AG09319 (cell line): ENCODE results near the gene IRF1.

ENCODE experiments used
- DNase-seq: peaks from one replicate; pipeline ENCODE4 v3.0.0-alpha.2; 2010; ENCODE audit warnings: low read depth; ENCODE audit errors: extremely low read depth
- TF ChIP-seq, protein P1 (sequence below): IDR thresholded peaks from 2 replicates; pipeline ENCODE4 v1.5.1; 2011; ENCODE audit warnings: low read depth, mild to moderate bottlenecking, inconsistent platforms, low read length, moderate library complexity

The IRF1 gene

DNA sequence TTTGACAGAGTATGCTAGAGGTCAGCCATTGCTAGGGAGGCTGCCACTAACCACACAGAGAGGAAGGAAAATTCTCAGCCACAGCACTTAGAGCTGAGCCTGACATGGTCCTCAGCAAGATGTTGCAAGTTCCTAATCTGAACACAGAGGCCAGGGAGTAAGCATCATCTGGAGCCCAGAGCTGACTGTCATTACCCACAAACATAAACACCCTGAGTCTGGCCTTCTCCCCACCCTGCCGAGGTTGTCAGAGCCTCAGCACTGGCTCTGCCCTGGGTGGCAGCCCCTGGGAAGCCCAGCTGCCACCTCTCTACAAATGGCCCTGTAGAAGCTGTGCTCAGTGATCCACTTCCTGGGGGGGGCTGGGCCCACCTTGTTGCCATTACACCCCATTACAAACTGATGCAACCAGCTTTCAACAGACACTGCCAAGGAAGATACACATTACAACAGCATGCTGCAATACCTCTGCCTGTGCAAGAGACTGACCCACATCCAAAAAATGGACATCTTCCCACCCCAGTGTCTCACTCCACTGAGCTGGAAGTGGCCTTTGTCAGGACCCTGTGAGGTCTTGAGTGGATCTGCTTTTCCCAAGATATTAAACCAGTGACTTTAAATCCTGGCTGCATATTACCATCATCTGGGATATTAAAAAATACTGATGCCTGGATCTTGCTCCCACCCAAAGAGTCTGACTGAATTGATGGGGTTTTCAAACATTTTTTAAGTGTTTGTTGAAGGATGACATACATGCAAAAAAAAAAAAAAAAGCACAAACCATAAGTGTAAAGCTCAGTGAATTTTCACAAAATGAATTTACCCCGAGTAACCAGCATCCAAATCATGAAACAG, 33.0 kb downstream of the IRF1 start:
- TF ChIP-seq, protein P1, sequence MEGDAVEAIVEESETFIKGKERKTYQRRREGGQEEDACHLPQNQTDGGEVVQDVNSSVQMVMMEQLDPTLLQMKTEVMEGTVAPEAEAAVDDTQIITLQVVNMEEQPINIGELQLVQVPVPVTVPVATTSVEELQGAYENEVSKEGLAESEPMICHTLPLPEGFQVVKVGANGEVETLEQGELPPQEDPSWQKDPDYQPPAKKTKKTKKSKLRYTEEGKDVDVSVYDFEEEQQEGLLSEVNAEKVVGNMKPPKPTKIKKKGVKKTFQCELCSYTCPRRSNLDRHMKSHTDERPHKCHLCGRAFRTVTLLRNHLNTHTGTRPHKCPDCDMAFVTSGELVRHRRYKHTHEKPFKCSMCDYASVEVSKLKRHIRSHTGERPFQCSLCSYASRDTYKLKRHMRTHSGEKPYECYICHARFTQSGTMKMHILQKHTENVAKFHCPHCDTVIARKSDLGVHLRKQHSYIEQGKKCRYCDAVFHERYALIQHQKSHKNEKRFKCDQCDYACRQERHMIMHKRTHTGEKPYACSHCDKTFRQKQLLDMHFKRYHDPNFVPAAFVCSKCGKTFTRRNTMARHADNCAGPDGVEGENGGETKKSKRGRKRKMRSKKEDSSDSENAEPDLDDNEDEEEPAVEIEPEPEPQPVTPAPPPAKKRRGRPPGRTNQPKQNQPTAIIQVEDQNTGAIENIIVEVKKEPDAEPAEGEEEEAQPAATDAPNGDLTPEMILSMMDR: no peak
- DNase-seq: peak; percentile 74

DNA sequence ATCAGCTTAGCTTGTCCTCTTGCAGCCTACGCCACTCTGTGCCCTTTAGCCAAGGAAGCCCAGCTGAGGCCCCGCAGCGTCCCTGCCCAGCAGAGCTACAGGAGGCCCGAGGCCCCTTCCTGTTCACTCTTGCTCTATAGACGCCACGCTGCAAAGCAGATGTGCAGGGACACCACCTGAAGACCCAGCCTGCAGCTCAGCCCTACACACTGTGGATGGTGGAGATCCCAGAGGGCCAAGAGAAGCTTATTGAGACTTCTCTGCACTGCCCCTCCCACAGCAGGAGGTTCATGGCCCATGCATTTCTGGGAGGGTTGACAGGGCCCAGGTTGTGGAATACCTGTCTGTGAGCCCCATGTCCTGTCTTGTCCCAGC, 33.6 kb downstream of the IRF1 start:
- DNase-seq: no peak
- TF ChIP-seq, protein P1: no peak

DNA sequence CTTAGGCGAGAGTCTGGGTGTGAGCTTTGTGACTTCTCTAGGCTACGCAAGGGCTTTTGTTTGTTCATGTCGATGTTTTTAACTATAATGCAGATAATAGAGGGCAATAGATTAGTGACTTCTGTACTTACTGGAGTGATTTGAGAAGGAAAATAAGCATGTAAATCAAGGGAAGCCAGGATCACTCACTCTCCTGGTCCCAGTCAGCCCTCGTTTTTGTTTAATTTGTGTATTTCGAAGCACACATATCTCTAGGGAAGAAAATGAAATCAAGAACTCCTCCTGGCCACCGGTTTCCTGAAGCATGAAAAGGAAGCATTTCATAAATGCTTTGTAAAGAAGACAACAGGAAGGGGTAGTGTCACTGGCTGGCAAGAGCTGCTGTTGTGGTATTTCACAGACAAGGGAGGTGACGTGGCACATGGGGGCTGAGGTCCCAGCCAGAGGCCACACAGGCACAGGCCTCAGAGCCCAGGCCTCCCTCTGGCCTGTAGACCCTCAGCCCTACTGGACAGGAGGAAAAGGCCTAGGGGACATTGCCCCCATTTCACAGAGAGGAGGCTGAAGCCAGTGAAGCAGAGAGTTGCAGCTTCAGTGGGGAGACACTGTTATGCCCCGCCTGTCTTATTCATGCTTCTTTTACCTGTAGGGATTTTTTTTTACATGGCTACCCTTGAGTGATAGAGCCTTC, 34.1 kb downstream of the IRF1 start:
- no peak for DNase-seq
- TF ChIP-seq, protein P1: no peak

DNA sequence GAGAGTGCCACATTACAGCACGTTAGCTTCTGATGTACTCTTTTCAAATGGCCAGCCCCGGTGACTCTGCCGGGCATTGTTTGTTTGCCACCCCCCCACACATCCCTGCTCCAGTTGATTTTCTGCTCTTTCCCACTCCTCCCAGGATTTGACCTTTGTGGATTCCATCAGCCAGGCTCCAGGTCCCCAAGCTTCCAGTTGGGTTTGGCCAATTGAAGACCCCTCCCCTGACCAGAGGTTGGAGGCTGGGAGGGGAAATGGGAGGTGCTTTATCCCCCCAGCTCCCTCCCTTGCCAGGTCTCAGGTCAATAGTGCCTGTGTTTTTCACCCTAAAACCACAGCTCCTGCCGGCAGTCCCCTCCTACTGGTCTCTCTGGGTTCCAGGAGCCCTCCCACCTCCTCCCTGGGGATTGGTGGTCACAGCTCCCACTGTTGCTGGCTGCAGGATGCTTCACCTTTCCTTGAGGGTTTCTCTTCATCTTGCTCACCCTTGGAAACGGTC, 34.9 kb downstream of the IRF1 start:
- TF ChIP-seq, protein P1: no peak
- DNase-seq: no peak

DNA sequence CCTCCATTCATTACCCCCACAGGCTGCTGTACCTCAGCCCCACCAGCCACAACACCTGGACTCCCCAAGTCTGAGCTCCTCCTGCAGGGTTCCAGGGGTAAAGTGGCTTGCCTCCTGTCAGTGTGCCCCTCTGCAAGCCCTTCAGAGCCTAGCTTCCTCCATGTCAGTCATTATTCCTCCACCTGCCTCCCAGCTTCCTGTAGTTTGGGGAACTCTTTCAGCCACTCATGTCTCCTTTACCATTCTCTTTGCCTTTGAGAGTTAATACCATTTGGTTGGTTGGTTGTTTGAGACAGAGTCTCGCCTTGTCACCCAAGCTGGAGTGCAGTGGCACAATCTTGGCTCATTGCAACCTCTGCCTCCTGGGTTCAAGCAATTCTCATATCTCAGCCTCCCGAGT, 36.2 kb downstream of the IRF1 start:
- DNase-seq: no peak
- TF ChIP-seq, protein P1: no peak

DNA sequence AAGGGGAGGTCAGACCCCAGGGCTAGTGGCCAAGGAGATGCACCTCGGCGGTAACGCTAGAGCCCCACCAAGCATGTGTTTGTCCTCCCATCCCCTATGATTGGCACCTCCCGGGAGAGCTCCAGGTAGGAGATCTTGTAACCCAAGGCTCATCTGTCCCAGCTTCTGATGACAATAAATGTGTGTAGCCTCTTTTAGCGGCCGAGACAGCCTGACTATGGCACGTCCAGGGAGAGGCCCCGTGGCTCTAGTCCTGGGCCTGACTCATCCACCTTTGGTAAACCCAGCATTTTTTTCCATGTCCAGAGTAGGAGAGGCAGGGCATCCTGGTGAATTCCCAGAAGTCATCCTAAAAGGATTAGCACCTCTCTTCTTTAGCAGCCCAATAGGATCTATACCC, 39.2 kb downstream of the IRF1 start:
- TF ChIP-seq, protein P1: no peak
- no peak for DNase-seq

DNA sequence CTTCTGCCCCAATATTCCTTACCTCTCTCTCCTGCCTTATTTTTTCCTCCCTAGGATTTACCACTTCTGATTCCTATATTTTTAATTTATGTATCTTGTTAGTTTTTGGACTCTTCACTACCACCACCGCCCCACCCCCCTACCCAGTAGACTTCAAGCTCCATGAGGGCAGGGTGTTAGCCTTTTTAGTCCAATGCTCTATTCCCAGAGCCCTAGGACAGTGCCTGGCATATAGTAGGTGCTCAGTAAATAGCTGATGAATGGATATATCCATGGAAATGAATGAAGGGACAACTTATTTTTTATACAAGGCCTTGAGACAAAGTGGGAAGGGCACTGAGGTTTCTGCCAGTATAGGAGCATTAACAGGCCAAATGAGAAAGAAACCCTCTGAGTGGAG, 41.5 kb downstream of the IRF1 start:
- no peak for DNase-seq
- TF ChIP-seq, protein P1: no peak
